WTC11 (cell line): Measurements from ENCODE around the gene SCRN3. TPM values are rescaled to one million over a fixed set of nuclear protein-coding genes. Genes with fewer than 3 reads are reported as not detected.

Source experiments
- ATAC-seq: fragments of 200-7000 bp; cut with Tn5 transposase; 2 replicates; pipeline ENCODE4 v1.10.0; 2021; ENCODE audit warnings: mild to moderate bottlenecking, moderate library complexity
- CTCF ChIA-PET: fragments of 300-600 bp; sonication (Branson Sonifier 250); formaldehyde crosslinking; loops from one replicate; lab custom pipeline; 2021; ENCODE audit warnings: antibody characterized with exemption; lab: Charles Lee
- POLR2A ChIA-PET: fragments of 350-600 bp; sonication (Branson Sonifier 250); formaldehyde crosslinking; loops from one replicate; lab custom pipeline; 2021; ENCODE audit warnings: antibody characterized with exemption; lab: Charles Lee
- DNase-seq: peaks from one replicate; pipeline ENCODE4 v3.0.0; 2021; ENCODE audit warnings: low spot score
- H3K27ac Mint-ChIP-seq: 2 replicates; pipeline ENCODE4 v1.8.0; 2021; ENCODE audit warnings: mixed read lengths
- H3K27me3 Mint-ChIP-seq: 2 replicates; pipeline ENCODE4 v1.8.0; 2021; ENCODE audit warnings: low read depth, mild to moderate bottlenecking, moderate library complexity, mixed read lengths
- H3K36me3 Mint-ChIP-seq: 2 replicates; pipeline ENCODE4 v1.8.0; 2021; ENCODE audit warnings: mixed read lengths
- H3K4me1 Mint-ChIP-seq: 2 replicates; pipeline ENCODE4 v1.8.0; 2022; ENCODE audit warnings: mixed read lengths
- H3K4me3 Mint-ChIP-seq: 2 replicates; pipeline ENCODE4 v1.8.0; 2021; ENCODE audit warnings: mild to moderate bottlenecking, moderate library complexity, mixed read lengths
- H3K9me3 Mint-ChIP-seq: 2 replicates; pipeline ENCODE4 v1.8.0; 2021; ENCODE audit warnings: mixed read lengths
- CBFB ChIP-seq: sonication (generic); formaldehyde crosslinking; IDR thresholded peaks from 2 replicates; pipeline ENCODE4 v1.8.1; 2022; ENCODE audit warnings: mild to moderate bottlenecking, low read depth, missing genetic modification reagents
- CREB1 ChIP-seq: sonication (generic); formaldehyde crosslinking; IDR thresholded peaks from 2 replicates; pipeline ENCODE4 v1.8.0; 2023; ENCODE audit warnings: mild to moderate bottlenecking, missing genetic modification reagents
- E2F4 ChIP-seq: sonication (generic); formaldehyde crosslinking; IDR thresholded peaks from 2 replicates; pipeline ENCODE4 v1.8.1; 2022; ENCODE audit warnings: low read depth, mild to moderate bottlenecking, moderate library complexity, missing genetic modification reagents, borderline replicate concordance
- FOXJ3 ChIP-seq: sonication (generic); formaldehyde crosslinking; IDR thresholded peaks from 2 replicates; pipeline ENCODE4 v1.9.0; 2021; ENCODE audit warnings: missing genetic modification reagents, mild to moderate bottlenecking, borderline replicate concordance
- FOXK1 ChIP-seq: sonication (generic); formaldehyde crosslinking; IDR thresholded peaks from 2 replicates; pipeline ENCODE4 v1.8.0; 2022; ENCODE audit warnings: mild to moderate bottlenecking, moderate library complexity, missing genetic modification reagents
- IRF2 ChIP-seq: sonication (generic); formaldehyde crosslinking; IDR thresholded peaks from 2 replicates; pipeline ENCODE4 v1.8.0; 2022; ENCODE audit warnings: low read depth, missing genetic modification reagents, borderline replicate concordance
- OVOL2 ChIP-seq: fragments of 250-450 bp; sonication (Bioruptor Pico); IDR thresholded peaks from 2 replicates; pipeline ENCODE4 v1.9.0; 2021; ENCODE audit warnings: mild to moderate bottlenecking, borderline replicate concordance
- PRDM15 ChIP-seq: sonication (generic); formaldehyde crosslinking; IDR thresholded peaks from 2 replicates; pipeline ENCODE4 v1.8.0; 2022; ENCODE audit warnings: missing genetic modification reagents
- SOX15 ChIP-seq: fragments of 250-450 bp; sonication (Bioruptor Pico); IDR thresholded peaks from 2 replicates; pipeline ENCODE4 v1.9.0; 2021; ENCODE audit warnings: mild to moderate bottlenecking
- TEAD1 ChIP-seq: sonication (generic); formaldehyde crosslinking; IDR thresholded peaks from 2 replicates; pipeline ENCODE4 v1.8.0; 2022; ENCODE audit warnings: mild to moderate bottlenecking, missing genetic modification reagents
- ZNF232 ChIP-seq: sonication (generic); formaldehyde crosslinking; IDR thresholded peaks from 2 replicates; pipeline ENCODE4 v1.8.0; 2022; ENCODE audit warnings: mild to moderate bottlenecking, missing genetic modification reagents
- ZNF263 ChIP-seq: sonication (generic); formaldehyde crosslinking; IDR thresholded peaks from 2 replicates; pipeline ENCODE4 v1.8.1; 2022; ENCODE audit warnings: low read depth, mild to moderate bottlenecking, moderate library complexity, missing genetic modification reagents
- ZNF512 ChIP-seq: sonication (generic); formaldehyde crosslinking; IDR thresholded peaks from 2 replicates; pipeline ENCODE4 v1.8.1; 2022; ENCODE audit warnings: missing genetic modification reagents, borderline replicate concordance
- total RNA-seq: library from RNA; stranded (reverse); gene quantifications from 3 replicates; pipeline ENCODE4 v1.2.3, GENCODE V29; 2021
- TF ChIP-seq, protein P1 (sequence below): sonication (generic); formaldehyde crosslinking; IDR thresholded peaks from 2 replicates; pipeline ENCODE4 v1.8.0; 2022; ENCODE audit warnings: mild to moderate bottlenecking, missing genetic modification reagents
- TF ChIP-seq, protein P2 (sequence below): sonication (generic); formaldehyde crosslinking; IDR thresholded peaks from 2 replicates; pipeline ENCODE4 v1.8.1; 2022; ENCODE audit warnings: mild to moderate bottlenecking, moderate library complexity, missing genetic modification reagents
- TF ChIP-seq, protein P3 (sequence below): sonication (generic); formaldehyde crosslinking; IDR thresholded peaks from 2 replicates; pipeline ENCODE4 v1.8.1; 2022; ENCODE audit warnings: low read depth, missing genetic modification reagents, borderline replicate concordance
- TF ChIP-seq, protein P4 (sequence below): sonication (generic); formaldehyde crosslinking; IDR thresholded peaks from 2 replicates; pipeline ENCODE4 v1.8.1; 2023; ENCODE audit warnings: mild to moderate bottlenecking, missing genetic modification reagents

The SCRN3 gene
- total RNA-seq, 1 experiment from 2014 or later: 8.0 TPM

- ChIA-PET CTCF (no interaction called here), POLR2A (no interaction called here)
- H3K27ac Mint-ChIP-seq: no peak overlapping the region
- H3K4me1 Mint-ChIP-seq: no peaks in the 10 kb centered on the region
- no peak for DNase-seq
- H3K27me3 Mint-ChIP-seq: no peaks in the 10 kb centered on the region
- H3K9me3 Mint-ChIP-seq: no peaks in the 10 kb centered on the region
- H3K4me3 Mint-ChIP-seq: no peak overlapping the region
- TF ChIP-seq FOXK1 (CRISPR knock-in tag): no peak
- no peak for TF ChIP-seq OVOL2 (CRISPR knock-in tag)
- no peak for TF ChIP-seq CREB1 (CRISPR knock-in tag)
- no peak for TF ChIP-seq E2F4 (CRISPR knock-in tag)
- TF ChIP-seq ZNF263 (CRISPR knock-in tag): no peak
- no peak for TF ChIP-seq ZNF232 (CRISPR knock-in tag)
- no peak for TF ChIP-seq SOX15 (CRISPR knock-in tag)
- TF ChIP-seq, protein P1, sequence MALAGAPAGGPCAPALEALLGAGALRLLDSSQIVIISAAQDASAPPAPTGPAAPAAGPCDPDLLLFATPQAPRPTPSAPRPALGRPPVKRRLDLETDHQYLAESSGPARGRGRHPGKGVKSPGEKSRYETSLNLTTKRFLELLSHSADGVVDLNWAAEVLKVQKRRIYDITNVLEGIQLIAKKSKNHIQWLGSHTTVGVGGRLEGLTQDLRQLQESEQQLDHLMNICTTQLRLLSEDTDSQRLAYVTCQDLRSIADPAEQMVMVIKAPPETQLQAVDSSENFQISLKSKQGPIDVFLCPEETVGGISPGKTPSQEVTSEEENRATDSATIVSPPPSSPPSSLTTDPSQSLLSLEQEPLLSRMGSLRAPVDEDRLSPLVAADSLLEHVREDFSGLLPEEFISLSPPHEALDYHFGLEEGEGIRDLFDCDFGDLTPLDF (CRISPR knock-in tag): no peak
- TF ChIP-seq, protein P2, sequence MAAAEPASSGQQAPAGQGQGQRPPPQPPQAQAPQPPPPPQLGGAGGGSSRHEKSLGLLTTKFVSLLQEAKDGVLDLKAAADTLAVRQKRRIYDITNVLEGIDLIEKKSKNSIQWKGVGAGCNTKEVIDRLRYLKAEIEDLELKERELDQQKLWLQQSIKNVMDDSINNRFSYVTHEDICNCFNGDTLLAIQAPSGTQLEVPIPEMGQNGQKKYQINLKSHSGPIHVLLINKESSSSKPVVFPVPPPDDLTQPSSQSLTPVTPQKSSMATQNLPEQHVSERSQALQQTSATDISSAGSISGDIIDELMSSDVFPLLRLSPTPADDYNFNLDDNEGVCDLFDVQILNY (CRISPR knock-in tag): no peak
- no peak for TF ChIP-seq PRDM15 (CRISPR knock-in tag)
- TF ChIP-seq ZNF512 (CRISPR knock-in tag): no peak
- no peak for TF ChIP-seq CBFB (CRISPR knock-in tag)
- TF ChIP-seq, protein P3, sequence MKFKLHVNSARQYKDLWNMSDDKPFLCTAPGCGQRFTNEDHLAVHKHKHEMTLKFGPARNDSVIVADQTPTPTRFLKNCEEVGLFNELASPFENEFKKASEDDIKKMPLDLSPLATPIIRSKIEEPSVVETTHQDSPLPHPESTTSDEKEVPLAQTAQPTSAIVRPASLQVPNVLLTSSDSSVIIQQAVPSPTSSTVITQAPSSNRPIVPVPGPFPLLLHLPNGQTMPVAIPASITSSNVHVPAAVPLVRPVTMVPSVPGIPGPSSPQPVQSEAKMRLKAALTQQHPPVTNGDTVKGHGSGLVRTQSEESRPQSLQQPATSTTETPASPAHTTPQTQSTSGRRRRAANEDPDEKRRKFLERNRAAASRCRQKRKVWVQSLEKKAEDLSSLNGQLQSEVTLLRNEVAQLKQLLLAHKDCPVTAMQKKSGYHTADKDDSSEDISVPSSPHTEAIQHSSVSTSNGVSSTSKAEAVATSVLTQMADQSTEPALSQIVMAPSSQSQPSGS: no peak
- TF ChIP-seq IRF2 (CRISPR knock-in tag): no peak
- no peak for TF ChIP-seq TEAD1 (CRISPR knock-in tag)
- TF ChIP-seq, protein P4, sequence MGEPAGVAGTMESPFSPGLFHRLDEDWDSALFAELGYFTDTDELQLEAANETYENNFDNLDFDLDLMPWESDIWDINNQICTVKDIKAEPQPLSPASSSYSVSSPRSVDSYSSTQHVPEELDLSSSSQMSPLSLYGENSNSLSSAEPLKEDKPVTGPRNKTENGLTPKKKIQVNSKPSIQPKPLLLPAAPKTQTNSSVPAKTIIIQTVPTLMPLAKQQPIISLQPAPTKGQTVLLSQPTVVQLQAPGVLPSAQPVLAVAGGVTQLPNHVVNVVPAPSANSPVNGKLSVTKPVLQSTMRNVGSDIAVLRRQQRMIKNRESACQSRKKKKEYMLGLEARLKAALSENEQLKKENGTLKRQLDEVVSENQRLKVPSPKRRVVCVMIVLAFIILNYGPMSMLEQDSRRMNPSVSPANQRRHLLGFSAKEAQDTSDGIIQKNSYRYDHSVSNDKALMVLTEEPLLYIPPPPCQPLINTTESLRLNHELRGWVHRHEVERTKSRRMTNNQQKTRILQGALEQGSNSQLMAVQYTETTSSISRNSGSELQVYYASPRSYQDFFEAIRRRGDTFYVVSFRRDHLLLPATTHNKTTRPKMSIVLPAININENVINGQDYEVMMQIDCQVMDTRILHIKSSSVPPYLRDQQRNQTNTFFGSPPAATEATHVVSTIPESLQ (CRISPR knock-in tag): no peak
- TF ChIP-seq FOXJ3 (CRISPR knock-in tag): no peak
- ATAC-seq: no peak
- peaks cover 6% of the 10 kb centered on the region; the same call in 1 of the 2 replicates for H3K36me3 Mint-ChIP-seq
Observed at GRCh38 chr2:174353004-174353403, 42.5 kb upstream of the SCRN3 start.
